Suprapubic skin (tissue), 4 donors: ENCODE measurements around the gene WNT3. TPM values are rescaled to one million over a fixed set of nuclear protein-coding genes. Genes with fewer than 3 reads are reported as not detected.

Source experiments
- DNase-seq, 2 donors: peaks; one replicate each; pipeline ENCODE4 v3.0.0-alpha.2; 2019; ENCODE audit warnings: low spot score in 2 of 2
- H3K27ac ChIP-seq: fragments of 200-600 bp; sonication (generic); one replicate; pipeline ENCODE4 v1.5.1; 2019
- H3K27me3 ChIP-seq: fragments of 200-600 bp; sonication (generic); one replicate; pipeline ENCODE4 v1.5.1; 2019
- H3K36me3 ChIP-seq: fragments of 200-600 bp; sonication (generic); one replicate; pipeline ENCODE4 v1.5.1; 2019
- H3K4me1 ChIP-seq: fragments of 200-600 bp; sonication (generic); one replicate; pipeline ENCODE4 v1.5.1; 2019
- H3K4me3 ChIP-seq: fragments of 200-600 bp; sonication (generic); one replicate; pipeline ENCODE4 v1.5.1; 2019; ENCODE audit warnings: mild to moderate bottlenecking
- H3K9me3 ChIP-seq: fragments of 200-600 bp; sonication (generic); one replicate; pipeline ENCODE4 v1.5.1; 2019
- CTCF ChIP-seq, 2 donors: fragments of 200-600 bp in 1 of 2; fragments of 450-650 bp in 1 of 2; sonication (generic) in 1 of 2; IDR thresholded peaks; one replicate each; pipeline ENCODE4 v1.5.1; 2016 to 2019; ENCODE audit warnings: antibody characterized with exemption in 2 of 2, mild to moderate bottlenecking in 1 of 2, moderate library complexity in 1 of 2
- EP300 ChIP-seq: sonication (generic); formaldehyde crosslinking; IDR thresholded peaks from one replicate; pipeline ENCODE4 v1.6.1; 2017; ENCODE audit warnings: antibody characterized with exemption
- POLR2A ChIP-seq, 2 donors: fragments of 450-650 bp; IDR thresholded peaks; one replicate each; pipeline ENCODE4 v1.6.1; 2017; ENCODE audit warnings: antibody characterized with exemption in 2 of 2, mild to moderate bottlenecking in 2 of 2, moderate library complexity in 2 of 2
- POLR2AphosphoS5 ChIP-seq, 3 donors: sonication (generic); formaldehyde crosslinking; IDR thresholded peaks; one replicate each; pipeline ENCODE4 v1.6.1; 2017; ENCODE audit warnings: antibody characterized with exemption in 3 of 3
- WGBS: methylation state at CpG from one replicate; pipeline ENCODE4 v1.1.5; 2018; 5-methylcytosine and 5-hydroxymethylcytosine counted together
- total RNA-seq, 4 donors: library from RNA; depleted of rRNA; stranded (reverse); fragments of >200 nt; gene quantifications; one replicate each; pipeline ENCODE4 v1.1.0, GENCODE V29; 2016

The WNT3 gene
- total RNA-seq, 4 donors from 2014 or later, result 39.3 to 84.9 (median 61.7) TPM

GRCh38 chr17:46853896-46854444 is 35.5 kb upstream of the WNT3 start:
- WGBS, result 67% methylated on average over 6 of the region's 6 CpGs
- no peak for TF ChIP-seq POLR2AphosphoS5 (IDR thresholded peaks at IDR 0.05)
- TF ChIP-seq POLR2A (IDR thresholded peaks at IDR 0.05), result no peak
- no peak for TF ChIP-seq CTCF (IDR thresholded peaks at IDR 0.05)
- no peak for TF ChIP-seq EP300
- Histone ChIP-seq H3K27ac (no peak overlapping the region), H3K4me3 (no peak overlapping the region), H3K4me1 (peaks cover 14% of the 10 kb centered on the region), H3K27me3 (peaks cover 47% of the 10 kb centered on the region), H3K9me3 (no peaks in the 10 kb centered on the region), H3K36me3 (no peaks in the 10 kb centered on the region)
- no peak for DNase-seq

- 1% methylated on average over 25 of the region's 75 CpGs for WGBS
- H3K4me3 ChIP-seq, result peak within 1 kb of the TSS; percentile 52
- peaks cover 14% of the 10 kb centered on the region for H3K4me1 ChIP-seq
- H3K36me3 ChIP-seq, result no peaks in the 10 kb centered on the region
- peaks cover 60% of the 10 kb centered on the region for H3K27me3 ChIP-seq
- no peaks in the 10 kb centered on the region for H3K9me3 ChIP-seq
- no peak for DNase-seq
- TF ChIP-seq CTCF (IDR thresholded peaks at IDR 0.05), result no peak
- TF ChIP-seq POLR2AphosphoS5 (IDR thresholded peaks at IDR 0.05), result no peak
- no peak for TF ChIP-seq EP300
- TF ChIP-seq POLR2A (IDR thresholded peaks at IDR 0.05), result no peak
- H3K27ac ChIP-seq, result no peak within 1 kb of the TSS
These were observed 32.7 kb upstream of the WNT3 start, which contains the start of gene WNT9B for GRCh38 chr17:46851029-46851741. WNT9B (plus strand) TSS chr17:46851583; CDS start chr17:46851639, 56 bp downstream.

GRCh38 chr17:46850688-46851028 is 32.2 kb upstream of the WNT3 start:
- Histone ChIP-seq H3K9me3 (no peaks in the 10 kb centered on the region), H3K4me3 (peak overlapping the region; percentile 52), H3K27ac (no peak overlapping the region), H3K36me3 (no peaks in the 10 kb centered on the region), H3K27me3 (peaks cover 60% of the 10 kb centered on the region), H3K4me1 (peaks cover 14% of the 10 kb centered on the region)
- TF ChIP-seq POLR2AphosphoS5 (IDR thresholded peaks at IDR 0.05) (no peak), EP300 (no peak), CTCF (IDR thresholded peaks at IDR 0.05) (no peak)
- WGBS, result 56% methylated on average over 13 of the region's 13 CpGs
- no peak for DNase-seq

- 81% methylated on average over 6 of the region's 6 CpGs for WGBS
- no peak overlapping the region for H3K27ac ChIP-seq
- TF ChIP-seq POLR2AphosphoS5 (IDR thresholded peaks at IDR 0.05), result no peak
These were observed 30.0 kb upstream of the WNT3 start for GRCh38 chr17:46848534-46848933.

GRCh38 chr17:46847204-46848191 is 29.0 kb upstream of the WNT3 start:
- 54% methylated on average over 6 of the region's 8 CpGs for WGBS
- H3K27ac ChIP-seq, result no peak overlapping the region
- H3K9me3 ChIP-seq, result peaks cover 4% of the 10 kb centered on the region
- no peak for TF ChIP-seq POLR2AphosphoS5 (IDR thresholded peaks at IDR 0.05)
- no peak for TF ChIP-seq POLR2A (IDR thresholded peaks at IDR 0.05)
- TF ChIP-seq EP300, result no peak
- no peak for TF ChIP-seq CTCF (IDR thresholded peaks at IDR 0.05)
- peaks cover 61% of the 10 kb centered on the region for H3K27me3 ChIP-seq
- DNase-seq, result no peak
- H3K4me1 ChIP-seq, result peaks cover 14% of the 10 kb centered on the region
- no peaks in the 10 kb centered on the region for H3K36me3 ChIP-seq
- no peak overlapping the region for H3K4me3 ChIP-seq

More at GRCh38 chr17:46848534-46848933, 30.0 kb upstream of the WNT3 start:
- Histone ChIP-seq H3K4me1 (peaks cover 14% of the 10 kb centered on the region), H3K27me3 (peaks cover 63% of the 10 kb centered on the region), H3K4me3 (no peak overlapping the region), H3K9me3 (no peaks in the 10 kb centered on the region), H3K36me3 (no peaks in the 10 kb centered on the region)
- DNase-seq, result no peak
